Neuronal stem cell (in vitro differentiated cells): ENCODE data around the gene DNAAF9.

Experiments
- DNase-seq: peaks from one replicate; pipeline ENCODE4 v3.0.0-alpha.2; 2013; ENCODE audit warnings: low spot score
- H2AFZ ChIP-seq: one replicate; pipeline ENCODE4 v1.6.1; 2013; ENCODE audit warnings: mild to moderate bottlenecking, low read length, inconsistent platforms
- H2AK5ac ChIP-seq: 2 replicates; pipeline ENCODE4 v1.6.1; 2013; ENCODE audit warnings: low read depth, mild to moderate bottlenecking, inconsistent platforms, low read length, moderate library complexity, mixed read lengths
- H2BK120ac ChIP-seq: 2 replicates; pipeline ENCODE4 v1.6.1; 2013; ENCODE audit warnings: low read depth, mild to moderate bottlenecking, inconsistent platforms, low read length, moderate library complexity, mixed read lengths
- H2BK12ac ChIP-seq: one replicate; pipeline ENCODE4 v1.6.1; 2013; ENCODE audit warnings: low read length, inconsistent platforms
- H2BK15ac ChIP-seq: 2 replicates; pipeline ENCODE4 v1.6.1; 2013; ENCODE audit warnings: mild to moderate bottlenecking, low read length, inconsistent platforms, mixed read lengths
- H2BK5ac ChIP-seq: one replicate; pipeline ENCODE4 v1.6.1; 2013; ENCODE audit warnings: inconsistent platforms, mild to moderate bottlenecking, low read length, moderate library complexity
- H3K14ac ChIP-seq: one replicate; pipeline ENCODE4 v1.6.1; 2013; ENCODE audit warnings: low read length, inconsistent platforms
- H3K18ac ChIP-seq: 2 replicates; pipeline ENCODE4 v1.6.1; 2013; ENCODE audit warnings: low read length, inconsistent platforms
- H3K23ac ChIP-seq: 2 replicates; pipeline ENCODE4 v1.6.1; 2013; ENCODE audit warnings: low read depth, mild to moderate bottlenecking, mixed read lengths, low read length, inconsistent platforms; ENCODE audit not compliant: poor library complexity
- H3K27ac ChIP-seq: replicated peaks from 3 replicates; pipeline ENCODE4 v1.5.1; 2013; ENCODE audit warnings: low read length, inconsistent platforms
- H3K27me3 ChIP-seq, 3 experiments: 2 replicates each; pipeline ENCODE4 v1.6.1; 2013; ENCODE audit warnings: low read length in 3 of 3, mild to moderate bottlenecking in 2 of 3, inconsistent platforms in 1 of 3, low read depth in 1 of 3, mixed read lengths in 1 of 3, moderate library complexity in 1 of 3; ENCODE audit not compliant: control insufficient read depth in 3 of 3, insufficient read depth in 3 of 3
- H3K36me3 ChIP-seq, 2 donors: replicated peaks in 1 of 2; 2 replicates each; pipeline ENCODE4 v1.6.1; 2013; ENCODE audit warnings: low read length in 2 of 2; ENCODE audit not compliant: control insufficient read depth in 2 of 2, insufficient read depth in 2 of 2
- H3K4ac ChIP-seq: 2 replicates; pipeline ENCODE4 v1.6.1; 2013; ENCODE audit warnings: inconsistent platforms, mild to moderate bottlenecking, low read length, moderate library complexity
- H3K4me1 ChIP-seq, 2 donors: 1 replicate in 1 of 2; 2 replicates in 1 of 2; pipeline ENCODE4 v1.6.1; 2013; ENCODE audit warnings: low read length in 2 of 2, low read depth in 1 of 2; ENCODE audit not compliant: control insufficient read depth in 2 of 2, insufficient read depth in 1 of 2
- H3K4me2 ChIP-seq: one replicate; pipeline ENCODE4 v1.6.1; 2013; ENCODE audit warnings: mild to moderate bottlenecking, low read length, inconsistent platforms; ENCODE audit not compliant: insufficient read depth, poor library complexity, severe bottlenecking
- H3K4me3 ChIP-seq, 2 donors: 2 replicates each; pipeline ENCODE4 v1.5.1; 2013; ENCODE audit warnings: low read length in 2 of 2, mild to moderate bottlenecking in 2 of 2, inconsistent platforms in 1 of 2, moderate library complexity in 1 of 2
- H3K79me1 ChIP-seq: one replicate; pipeline ENCODE4 v1.6.1; 2013; ENCODE audit warnings: low read depth, mild to moderate bottlenecking, inconsistent platforms, low read length, moderate library complexity
- H3K9ac ChIP-seq: one replicate; pipeline ENCODE4 v1.6.1; 2013; ENCODE audit warnings: mild to moderate bottlenecking, low read depth, low read length, inconsistent platforms; ENCODE audit not compliant: poor library complexity
- H3K9me3 ChIP-seq, 2 donors: replicated peaks in 1 of 2; 2 replicates each; pipeline versions ENCODE3 to v1.6.1; 2013; ENCODE audit warnings: low read length in 2 of 2, mild to moderate bottlenecking in 2 of 2, inconsistent platforms in 1 of 2, low read depth in 1 of 2, mixed read lengths in 1 of 2, moderate library complexity in 1 of 2; ENCODE audit not compliant: control insufficient read depth in 2 of 2, insufficient read depth in 1 of 2
- H4K8ac ChIP-seq: one replicate; pipeline ENCODE4 v1.6.1; 2013; ENCODE audit warnings: low read depth, mild to moderate bottlenecking, inconsistent platforms, low read length, moderate library complexity
- H4K91ac ChIP-seq: one replicate; pipeline ENCODE4 v1.6.1; 2013; ENCODE audit warnings: low read length, low read depth, mild to moderate bottlenecking, inconsistent platforms; ENCODE audit not compliant: poor library complexity
- WGBS, 2 donors: extraction: QIAGEN DNeasy Blood & Tissue Kit; methylation state at CpG; one replicate each; pipeline ENCODE4 v1.1.7; 2013; ENCODE audit warnings: missing lambda C conversion rate in 2 of 2, mixed read lengths in 1 of 2; ENCODE audit not compliant: insufficient read length in 2 of 2, insufficient replicate concordance in 1 of 2; ENCODE audit errors: extremely low coverage in 2 of 2; 5-methylcytosine and 5-hydroxymethylcytosine counted together

The DNAAF9 gene

GRCh38 chr20:3413393-3413889 is 6.0 kb upstream of the DNAAF9 start:
- Histone ChIP-seq H3K4me2 (no peak overlapping the region), H3K14ac (no peak overlapping the region), H2AK5ac (no peak overlapping the region), H3K79me1 (no peaks in the 10 kb centered on the region), H2BK12ac (no peak overlapping the region), H3K27me3 (no peaks in the 10 kb centered on the region), H3K18ac (no peak overlapping the region), H3K36me3 (no peaks in the 10 kb centered on the region), H4K8ac (no peak overlapping the region), H3K27ac (no peak overlapping the region), H3K4me3 (no peak overlapping the region), H3K9ac (no peak overlapping the region), H3K23ac (no peak overlapping the region), H3K4me1 (no peaks in the 10 kb centered on the region), H3K9me3 (no peaks in the 10 kb centered on the region), H3K4ac (no peak overlapping the region), H2BK120ac (no peak overlapping the region), H2AFZ (no peak overlapping the region), H4K91ac (no peak overlapping the region), H2BK15ac (no peak overlapping the region), H2BK5ac (no peak overlapping the region)
- no CpG with 5 or more reads among the region's 4 CpGs for WGBS, 2 donors
- no peak for DNase-seq

- no CpG with 5 or more reads among the region's 11 CpGs for WGBS, 2 donors
- no peak overlapping the region for H3K18ac ChIP-seq
- no peak overlapping the region for H4K8ac ChIP-seq
- H3K4me1 ChIP-seq: no peaks in the 10 kb centered on the region
- no peak overlapping the region for H3K4me2 ChIP-seq
- no peaks in the 10 kb centered on the region for H3K79me1 ChIP-seq
- H3K27ac ChIP-seq: no peak overlapping the region
- no peak for DNase-seq
- no peak overlapping the region for H2AFZ ChIP-seq
- no peaks in the 10 kb centered on the region for H3K9me3 ChIP-seq
- H2BK120ac ChIP-seq: no peak overlapping the region
- H3K4me3 ChIP-seq: no peak overlapping the region
- H2BK15ac ChIP-seq: no peak overlapping the region
- H4K91ac ChIP-seq: no peak overlapping the region
- H3K14ac ChIP-seq: no peak overlapping the region
- no peak overlapping the region for H3K23ac ChIP-seq
- H2AK5ac ChIP-seq: no peak overlapping the region
- H3K27me3 ChIP-seq: no peaks in the 10 kb centered on the region
- no peak overlapping the region for H2BK12ac ChIP-seq
- H3K36me3 ChIP-seq: no peaks in the 10 kb centered on the region
- H2BK5ac ChIP-seq: no peak overlapping the region
- no peak overlapping the region for H3K9ac ChIP-seq
- no peak overlapping the region for H3K4ac ChIP-seq
These were observed 5.3 kb upstream of the DNAAF9 start for GRCh38 chr20:3412600-3413392.

GRCh38 chr20:3410464-3410863 is 3.0 kb upstream of the DNAAF9 start:
- Histone ChIP-seq H3K9me3 (no peaks in the 10 kb centered on the region), H4K91ac (no peak overlapping the region), H2BK15ac (no peak overlapping the region), H2AK5ac (no peak overlapping the region), H3K4ac (no peak overlapping the region), H3K4me2 (no peak overlapping the region), H3K27ac (no peak overlapping the region), H2BK120ac (no peak overlapping the region), H3K14ac (no peak overlapping the region), H3K4me1 (peaks cover 2 to 3% of the 10 kb centered on the region in 2 donors), H3K18ac (no peak overlapping the region), H3K4me3 (no peak overlapping the region), H3K36me3 (no peaks in the 10 kb centered on the region), H3K9ac (no peak overlapping the region), H3K79me1 (no peaks in the 10 kb centered on the region), H3K27me3 (no peaks in the 10 kb centered on the region), H2BK5ac (no peak overlapping the region), H2BK12ac (no peak overlapping the region), H2AFZ (no peak overlapping the region), H4K8ac (no peak overlapping the region), H3K23ac (no peak overlapping the region)
- no peak for DNase-seq
- no CpG with 5 or more reads among the region's 2 CpGs for WGBS, 2 donors

- H3K36me3 ChIP-seq: no peaks in the 10 kb centered on the region
- WGBS, 2 donors: no CpG with 5 or more reads among the region's 10 CpGs
- H2AK5ac ChIP-seq: no peak overlapping the region
- H3K27ac ChIP-seq: no peak overlapping the region
- no peak overlapping the region for H3K4ac ChIP-seq
- H4K8ac ChIP-seq: no peak overlapping the region
- no peak overlapping the region for H3K9ac ChIP-seq
- no peak overlapping the region for H4K91ac ChIP-seq
- no peak overlapping the region for H2BK120ac ChIP-seq
- H3K79me1 ChIP-seq: no peaks in the 10 kb centered on the region
- H3K18ac ChIP-seq: no peak overlapping the region
- H3K23ac ChIP-seq: no peak overlapping the region
- H3K4me2 ChIP-seq: peak overlapping the region; percentile 4
- H3K4me3 ChIP-seq: no peak overlapping the region
- no peak overlapping the region for H3K14ac ChIP-seq
- H2BK15ac ChIP-seq: no peak overlapping the region
- no peak overlapping the region for H2BK12ac ChIP-seq
- H2BK5ac ChIP-seq: no peak overlapping the region
- H3K27me3 ChIP-seq: no peaks in the 10 kb centered on the region
- H2AFZ ChIP-seq: peak overlapping the region; percentile 91
- DNase-seq: no peak
- no peaks in the 10 kb centered on the region for H3K9me3 ChIP-seq
- H3K4me1 ChIP-seq: peaks cover 2 to 3% of the 10 kb centered on the region in 2 donors
These were observed 1.9 kb upstream of the DNAAF9 start for GRCh38 chr20:3409417-3409816.
